HepG2 (cell line): ENCODE measurements around the gene HTRA2. TPM values are rescaled to one million over a fixed set of nuclear protein-coding genes. Genes with fewer than 3 reads are reported as not detected.

Experiments
- ARID2 ChIP-seq: sonication (generic); formaldehyde crosslinking; IDR thresholded peaks from 2 replicates; pipeline ENCODE4 v1.8.1; 2022; ENCODE audit warnings: mild to moderate bottlenecking, missing genetic modification reagents, borderline replicate concordance
- ATF3 ChIP-seq: sonication (generic); formaldehyde crosslinking; IDR thresholded peaks from 2 replicates; pipeline ENCODE4 v1.4.0; 2020; ENCODE audit warnings: missing genetic modification reagents
- BHLHE40 ChIP-seq: IDR thresholded peaks from 2 replicates; pipeline ENCODE4 v1.6.1; 2011; ENCODE audit warnings: low read length, improper control_type of control experiment
- CREB1 ChIP-seq, 2 experiments: fragments of 450-650 bp in 1 of 2; IDR thresholded peaks; 2 replicates each; pipeline ENCODE4 v1.6.1; 2016 to 2017; ENCODE audit warnings: control low read depth in 1 of 2, mild to moderate bottlenecking in 1 of 2, missing compliant biosample characterization in 1 of 2, missing genetic modification characterization in 1 of 2
- DBP ChIP-seq: sonication (generic); formaldehyde crosslinking; IDR thresholded peaks from 2 replicates; pipeline ENCODE4 v1.4.0; 2020; ENCODE audit warnings: missing genetic modification reagents; ENCODE audit errors: not compliant biosample characterization
- HNF4G ChIP-seq, 2 experiments: sonication (generic) in 1 of 2; formaldehyde crosslinking in 1 of 2; IDR thresholded peaks; 2 replicates each; pipeline versions ENCODE4 v1.4.0 to v1.6.1; 2011 to 2020; ENCODE audit warnings: borderline replicate concordance in 2 of 2, low read depth in 2 of 2, mild to moderate bottlenecking in 2 of 2, low read length in 1 of 2, missing genetic modification reagents in 1 of 2, moderate library complexity in 1 of 2
- HNRNPK ChIP-seq: fragments of 200-400 bp; formaldehyde crosslinking; IDR thresholded peaks from 2 replicates; pipeline ENCODE4 v1.6.1; 2018; ENCODE audit warnings: low read length, low read depth, moderate library complexity, mild to moderate bottlenecking; ENCODE audit not compliant: poor library complexity, severe bottlenecking
- HOXA7 ChIP-seq: sonication (generic); formaldehyde crosslinking; IDR thresholded peaks from 2 replicates; pipeline ENCODE4 v1.8.1; 2022; ENCODE audit warnings: mild to moderate bottlenecking, missing genetic modification reagents, moderate library complexity
- KLF16 ChIP-seq, 2 experiments: sonication (generic) in 1 of 2; formaldehyde crosslinking in 1 of 2; IDR thresholded peaks; 2 replicates each; pipeline versions ENCODE4 v1.6.1 to v1.8.0; 2016 to 2023; ENCODE audit warnings: missing genetic modification reagents in 2 of 2, missing compliant biosample characterization in 1 of 2
- MLX ChIP-seq: IDR thresholded peaks from 2 replicates; pipeline ENCODE4 v1.6.1; 2016
- NR2C2 ChIP-seq: sonication (generic); formaldehyde crosslinking; IDR thresholded peaks from 2 replicates; pipeline ENCODE4 v1.4.0; 2020; ENCODE audit warnings: missing genetic modification reagents, mild to moderate bottlenecking, moderate library complexity, borderline replicate concordance
- PHF21A ChIP-seq: sonication (generic); formaldehyde crosslinking; IDR thresholded peaks from 2 replicates; pipeline ENCODE4 v1.5.0; 2020; ENCODE audit warnings: mild to moderate bottlenecking, missing genetic modification reagents
- RFX1 ChIP-seq: fragments of 450-650 bp; IDR thresholded peaks from 2 replicates; pipeline ENCODE4 v1.6.1; 2017
- SALL1 ChIP-seq: sonication (generic); formaldehyde crosslinking; IDR thresholded peaks from 2 replicates; pipeline ENCODE4 v1.8.0; 2022; ENCODE audit warnings: mild to moderate bottlenecking, missing genetic modification reagents
- ZBTB44 ChIP-seq: sonication (generic); formaldehyde crosslinking; IDR thresholded peaks from 2 replicates; pipeline ENCODE4 v1.4.0; 2020; ENCODE audit warnings: missing genetic modification reagents
- ZBTB7B ChIP-seq: sonication (generic); formaldehyde crosslinking; IDR thresholded peaks from 2 replicates; pipeline ENCODE4 v1.4.0; 2020; ENCODE audit warnings: missing genetic modification reagents
- ZNF317 ChIP-seq: sonication (generic); formaldehyde crosslinking; IDR thresholded peaks from 2 replicates; pipeline ENCODE4 v1.5.0; 2020; ENCODE audit warnings: mild to moderate bottlenecking, missing genetic modification reagents
- polyA plus RNA-seq, 8 experiments: library from polyadenylated mRNA; depleted of rRNA in 3 of 8; stranded (reverse) in 7 of 8; unstranded in 1 of 8; fragments of >200 nt; fragmentation: Illumina TruSeq in 4 of 8; extraction: Trizol in 4 of 8; gene quantifications; 2 replicates each; pipeline versions ENCODE4 v1.2.1 to v1.2.3, GENCODE V29; 2011 to 2016; ENCODE audit warnings: low read depth in 4 of 8, missing spikeins in 1 of 8, mixed read lengths in 1 of 8; ENCODE audit not compliant: insufficient read depth in 1 of 8
- total RNA-seq, 5 experiments: library from RNA; depleted of rRNA; stranded (reverse); fragments of >200 nt; fragmentation: Illumina TruSeq; extraction: Trizol; gene quantifications; 2 replicates each; pipeline ENCODE4 v1.2.3, GENCODE V29; 2016; ENCODE audit warnings: low read depth in 1 of 5
- TF ChIP-seq, protein P1 (sequence below): sonication (generic); formaldehyde crosslinking; IDR thresholded peaks from 2 replicates; pipeline ENCODE4 v1.5.1; 2020; ENCODE audit warnings: mild to moderate bottlenecking, missing genetic modification reagents, borderline replicate concordance
- TF ChIP-seq, protein P2 (sequence below): sonication (generic); formaldehyde crosslinking; IDR thresholded peaks from 2 replicates; pipeline ENCODE4 v1.9.0; 2021; ENCODE audit warnings: missing genetic modification reagents, borderline replicate concordance

The HTRA2 gene
- total and polyA plus RNA-seq, 2 of the 13 experiments (the other 11 are each of a cell fraction or from before 2014, with no cell fraction given): 47.7 to 50.3 TPM

DNA sequence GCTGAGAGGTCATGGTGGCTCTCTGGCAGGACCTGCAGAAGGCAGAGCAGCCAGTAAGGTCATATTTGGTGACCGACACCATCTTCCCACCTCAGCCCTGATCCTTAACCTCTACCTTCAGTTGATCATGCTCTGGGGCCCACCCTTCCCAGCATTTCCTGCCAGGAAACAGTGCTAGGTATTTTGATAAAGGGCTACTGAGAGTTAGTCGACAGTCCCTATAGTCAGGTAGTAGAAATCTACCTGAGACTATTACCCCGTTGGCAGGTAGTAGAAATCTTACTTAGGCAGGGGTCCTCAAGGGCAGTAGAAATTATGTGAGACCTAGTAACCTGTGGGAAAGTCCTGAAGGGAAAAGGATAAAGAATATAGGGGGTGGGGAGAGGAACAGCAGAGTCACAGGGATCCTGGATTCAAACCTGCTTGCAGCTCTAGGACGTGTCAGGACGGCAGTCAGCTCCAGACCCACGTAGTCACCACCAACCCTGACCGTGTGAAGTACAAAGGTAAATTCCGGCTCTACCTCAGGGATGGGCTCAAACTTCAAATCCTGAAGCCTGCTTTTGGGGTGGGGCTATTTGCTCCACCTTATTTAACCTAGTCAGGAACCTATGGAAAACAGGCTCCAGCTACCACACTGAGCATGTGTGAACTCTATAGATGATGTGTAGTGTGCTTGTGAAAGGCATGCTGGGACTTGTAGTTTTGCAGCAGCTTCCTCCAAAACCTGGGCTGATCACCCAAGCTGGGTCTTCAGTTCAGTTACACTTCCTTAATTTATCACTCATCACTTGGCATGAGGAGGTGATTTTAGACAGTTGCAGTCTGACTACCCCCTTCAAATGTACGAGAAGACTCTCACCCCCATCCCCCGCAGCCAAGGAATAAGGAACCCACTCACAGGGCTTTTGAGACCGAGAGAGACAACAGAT lies 3.8 kb upstream of the HTRA2 start, which contains the start of gene DQX1 (continued):
- TF ChIP-seq, protein P1, sequence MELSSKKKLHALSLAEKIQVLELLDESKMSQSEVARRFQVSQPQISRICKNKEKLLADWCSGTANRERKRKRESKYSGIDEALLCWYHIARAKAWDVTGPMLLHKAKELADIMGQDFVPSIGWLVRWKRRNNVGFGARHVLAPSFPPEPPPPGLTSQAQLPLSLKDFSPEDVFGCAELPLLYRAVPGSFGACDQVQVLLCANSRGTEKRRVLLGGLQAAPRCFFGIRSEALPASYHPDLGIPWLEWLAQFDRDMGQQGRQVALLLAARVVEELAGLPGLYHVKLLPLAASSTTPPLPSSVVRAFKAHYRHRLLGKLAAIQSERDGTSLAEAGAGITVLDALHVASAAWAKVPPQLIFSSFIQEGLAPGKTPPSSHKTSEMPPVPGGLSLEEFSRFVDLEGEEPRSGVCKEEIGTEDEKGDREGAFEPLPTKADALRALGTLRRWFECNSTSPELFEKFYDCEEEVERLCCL (CRISPR knock-in tag): 0 out of 2 replicates have a peak, but pooled peaks have one; percentile 42
- no peak for TF ChIP-seq DBP (CRISPR knock-in tag)
- TF ChIP-seq RFX1: no peak
- TF ChIP-seq ATF3 (CRISPR knock-in tag): no peak
- TF ChIP-seq NR2C2 (CRISPR knock-in tag): peak; percentile 95
- TF ChIP-seq, protein P2, sequence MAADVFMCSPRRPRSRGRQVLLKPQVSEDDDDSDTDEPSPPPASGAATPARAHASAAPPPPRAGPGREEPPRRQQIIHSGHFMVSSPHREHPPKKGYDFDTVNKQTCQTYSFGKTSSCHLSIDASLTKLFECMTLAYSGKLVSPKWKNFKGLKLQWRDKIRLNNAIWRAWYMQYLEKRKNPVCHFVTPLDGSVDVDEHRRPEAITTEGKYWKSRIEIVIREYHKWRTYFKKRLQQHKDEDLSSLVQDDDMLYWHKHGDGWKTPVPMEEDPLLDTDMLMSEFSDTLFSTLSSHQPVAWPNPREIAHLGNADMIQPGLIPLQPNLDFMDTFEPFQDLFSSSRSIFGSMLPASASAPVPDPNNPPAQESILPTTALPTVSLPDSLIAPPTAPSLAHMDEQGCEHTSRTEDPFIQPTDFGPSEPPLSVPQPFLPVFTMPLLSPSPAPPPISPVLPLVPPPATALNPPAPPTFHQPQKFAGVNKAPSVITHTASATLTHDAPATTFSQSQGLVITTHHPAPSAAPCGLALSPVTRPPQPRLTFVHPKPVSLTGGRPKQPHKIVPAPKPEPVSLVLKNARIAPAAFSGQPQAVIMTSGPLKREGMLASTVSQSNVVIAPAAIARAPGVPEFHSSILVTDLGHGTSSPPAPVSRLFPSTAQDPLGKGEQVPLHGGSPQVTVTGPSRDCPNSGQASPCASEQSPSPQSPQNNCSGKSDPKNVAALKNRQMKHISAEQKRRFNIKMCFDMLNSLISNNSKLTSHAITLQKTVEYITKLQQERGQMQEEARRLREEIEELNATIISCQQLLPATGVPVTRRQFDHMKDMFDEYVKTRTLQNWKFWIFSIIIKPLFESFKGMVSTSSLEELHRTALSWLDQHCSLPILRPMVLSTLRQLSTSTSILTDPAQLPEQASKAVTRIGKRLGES (CRISPR knock-in tag): no peak
- peak; percentile 100 for TF ChIP-seq ZNF317
- TF ChIP-seq ARID2: no peak
- no peak for TF ChIP-seq HOXA7 (CRISPR knock-in tag)
- no peak for TF ChIP-seq PHF21A (CRISPR knock-in tag)
- TF ChIP-seq KLF16 (CRISPR knock-in tag; IDR thresholded peaks at IDR 0.05): peak in 1 of 2 experiments; percentile 69; a peak in 1 of 4 replicates
- peak; percentile 72 for TF ChIP-seq CREB1 (IDR thresholded peaks at IDR 0.05)
- peak; percentile 95 for TF ChIP-seq CREB1 (CRISPR knock-in tag; IDR thresholded peaks at IDR 0.05)
- peak; percentile 85 for TF ChIP-seq SALL1 (CRISPR knock-in tag)
- TF ChIP-seq BHLHE40: peak; percentile 38; the same call in 1 of the 2 replicates
- TF ChIP-seq HNRNPK: no peak
- TF ChIP-seq MLX (CRISPR knock-in tag): peak; percentile 84; the same call in 1 of the 2 replicates
- no peak for TF ChIP-seq ZBTB44 (CRISPR knock-in tag)
- peak; percentile 64; the same call in 1 of the 2 replicates for TF ChIP-seq ZBTB7B (CRISPR knock-in tag)
- TF ChIP-seq HNF4G (IDR thresholded peaks at IDR 0.05; ENCODE audit: borderline replicate concordance, low read depth, low read length): peak; percentile 96
- peak; percentile 80; the same call in 1 of the 2 replicates for TF ChIP-seq HNF4G (CRISPR knock-in tag; IDR thresholded peaks at IDR 0.05; ENCODE audit: borderline replicate concordance, low read depth)
